Mesendoderm (in vitro differentiated cells): ENCODE data around the gene TCF7L2.

Source experiments
- DNase-seq: peaks from one replicate; pipeline ENCODE4 v3.0.0; 2013
- H2AK5ac ChIP-seq: 2 replicates; pipeline ENCODE4 v1.6.1; 2013; ENCODE audit warnings: low read length, inconsistent platforms
- H2BK120ac ChIP-seq: 2 replicates; pipeline ENCODE4 v1.6.1; 2013; ENCODE audit warnings: low read depth, mild to moderate bottlenecking, low read length, moderate library complexity, mixed read lengths
- H2BK15ac ChIP-seq: replicated peaks from 2 replicates; pipeline ENCODE4 v1.6.1; 2013; ENCODE audit warnings: low read depth, mild to moderate bottlenecking, moderate library complexity
- H2BK5ac ChIP-seq: 2 replicates; pipeline ENCODE4 v1.6.1; 2013; ENCODE audit warnings: low read length, inconsistent platforms
- H3K18ac ChIP-seq: 2 replicates; pipeline ENCODE4 v1.6.1; 2013; ENCODE audit warnings: mild to moderate bottlenecking, low read length, mixed read lengths
- H3K23ac ChIP-seq: one replicate; pipeline ENCODE4 v1.6.1; 2013; ENCODE audit warnings: low read length
- H3K27ac ChIP-seq: 2 replicates; pipeline ENCODE4 v1.5.1; 2013; ENCODE audit warnings: low read depth, mild to moderate bottlenecking, inconsistent platforms, low read length, moderate library complexity
- H3K27me3 ChIP-seq: 2 replicates; pipeline ENCODE4 v1.6.1; 2013; ENCODE audit warnings: low read length, control low read depth, mild to moderate bottlenecking, inconsistent platforms; ENCODE audit not compliant: insufficient read depth, poor library complexity
- H3K36me3 ChIP-seq: 2 replicates; pipeline ENCODE4 v1.6.1; 2013; ENCODE audit warnings: low read length, inconsistent platforms; ENCODE audit not compliant: control insufficient read depth, insufficient read depth
- H3K4ac ChIP-seq: one replicate; pipeline ENCODE4 v1.6.1; 2013; ENCODE audit warnings: low read depth, mild to moderate bottlenecking, low read length, moderate library complexity
- H3K4me1 ChIP-seq: 2 replicates; pipeline ENCODE4 v1.6.1; 2013; ENCODE audit warnings: low read depth, low read length, inconsistent platforms; ENCODE audit not compliant: control insufficient read depth
- H3K4me2 ChIP-seq: 2 replicates; pipeline ENCODE4 v1.6.1; 2013; ENCODE audit warnings: low read length
- H3K4me3 ChIP-seq: 2 replicates; pipeline ENCODE4 v1.5.1; 2013; ENCODE audit warnings: mild to moderate bottlenecking, low read length
- H3K56ac ChIP-seq: one replicate; pipeline ENCODE4 v1.6.1; 2013; ENCODE audit warnings: low read length
- H3K79me1 ChIP-seq: 2 replicates; pipeline ENCODE4 v1.6.1; 2013; ENCODE audit warnings: low read length, inconsistent platforms
- H3K79me2 ChIP-seq: 2 replicates; pipeline ENCODE4 v1.6.1; 2013; ENCODE audit warnings: mild to moderate bottlenecking, low read length; ENCODE audit not compliant: control insufficient read depth, insufficient read depth
- H3K9ac ChIP-seq: 2 replicates; pipeline ENCODE4 v1.6.1; 2013; ENCODE audit warnings: low read length, inconsistent platforms
- H4K5ac ChIP-seq: one replicate; pipeline ENCODE4 v1.6.1; 2013; ENCODE audit warnings: low read length
- H4K8ac ChIP-seq: one replicate; pipeline ENCODE4 v1.6.1; 2013; ENCODE audit warnings: low read depth, mild to moderate bottlenecking, control low read depth, low read length, moderate library complexity
- WGBS: extraction: QIAGEN DNeasy Blood & Tissue Kit; methylation state at CpG from one replicate; pipeline ENCODE4 v1.1.7; 2013; ENCODE audit warnings: low lambda C conversion rate, missing lambda C conversion rate; ENCODE audit not compliant: insufficient coverage; ENCODE audit errors: extremely low coverage; 5-methylcytosine and 5-hydroxymethylcytosine counted together

Gene TCF7L2

DNA sequence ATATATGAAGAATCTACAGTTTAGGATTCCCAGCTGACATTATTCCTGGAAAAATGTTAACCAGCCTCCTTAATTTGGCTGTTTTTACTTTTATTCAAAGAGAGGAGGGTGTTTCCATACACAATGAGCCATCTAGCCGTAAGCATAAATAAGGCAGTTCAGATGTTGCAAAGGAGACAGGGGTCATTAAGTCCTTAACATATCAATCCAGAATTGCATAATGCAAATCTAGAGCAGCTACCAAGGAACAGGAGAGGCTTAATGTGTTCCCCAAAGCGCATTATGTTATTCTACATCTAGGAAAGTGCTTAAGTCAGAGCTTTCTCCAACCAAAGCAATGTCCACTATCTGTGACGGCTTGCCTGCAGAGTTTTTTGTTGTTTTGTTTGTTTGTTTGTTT lies 32.4 kb upstream of the TCF7L2 start:
- Histone ChIP-seq H4K8ac (no peak overlapping the region), H3K79me2 (no peaks in the 10 kb centered on the region), H3K4me1 (no peaks in the 10 kb centered on the region), H2BK15ac (no peak overlapping the region), H3K36me3 (no peaks in the 10 kb centered on the region), H3K56ac (no peak overlapping the region), H3K23ac (no peak overlapping the region), H3K4me2 (no peak overlapping the region), H4K5ac (no peak overlapping the region), H2BK5ac (no peak overlapping the region), H2AK5ac (no peak overlapping the region), H2BK120ac (no peak overlapping the region), H3K4me3 (no peak overlapping the region), H3K9ac (no peak overlapping the region), H3K27ac (no peak overlapping the region), H3K4ac (no peak overlapping the region), H3K18ac (no peak overlapping the region), H3K27me3 (peaks cover 2% of the 10 kb centered on the region), H3K79me1 (no peaks in the 10 kb centered on the region)
- no CpG with 5 or more reads among the region's 3 CpGs for WGBS
- no peak for DNase-seq

DNA sequence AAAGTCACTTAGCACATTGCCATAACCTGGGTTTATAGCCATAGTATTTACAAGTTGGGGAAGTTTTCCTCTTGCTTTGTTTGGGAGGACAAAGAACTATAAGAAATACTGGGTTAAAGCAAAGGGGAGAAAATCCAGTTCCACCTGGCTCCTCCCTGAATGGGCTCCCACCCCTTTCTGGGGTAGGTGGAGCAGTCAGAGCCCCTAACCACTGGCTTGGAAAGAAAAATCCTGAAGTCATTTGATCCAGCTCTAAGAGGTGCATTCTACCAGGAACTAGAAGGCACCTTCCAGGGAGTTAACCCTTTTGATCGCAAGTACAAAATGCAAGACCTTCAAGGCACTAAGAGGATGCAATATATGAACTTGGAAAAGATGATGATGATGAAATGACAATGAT lies 31.3 kb upstream of the TCF7L2 start:
- no peak overlapping the region for H3K23ac ChIP-seq
- no peak overlapping the region for H3K18ac ChIP-seq
- H3K4me2 ChIP-seq = no peak overlapping the region
- no peaks in the 10 kb centered on the region for H3K79me1 ChIP-seq
- peaks cover 2% of the 10 kb centered on the region for H3K27me3 ChIP-seq
- DNase-seq = no peak
- H4K8ac ChIP-seq = no peak overlapping the region
- H3K4ac ChIP-seq = no peak overlapping the region
- H2BK120ac ChIP-seq = no peak overlapping the region
- H3K4me1 ChIP-seq = no peaks in the 10 kb centered on the region
- no peak overlapping the region for H3K9ac ChIP-seq
- no CpG with 5 or more reads among the region's 1 CpG for WGBS
- no peak overlapping the region for H2BK5ac ChIP-seq
- no peak overlapping the region for H3K4me3 ChIP-seq
- no peak overlapping the region for H2AK5ac ChIP-seq
- H4K5ac ChIP-seq = no peak overlapping the region
- H3K36me3 ChIP-seq = no peaks in the 10 kb centered on the region
- H3K27ac ChIP-seq = no peak overlapping the region
- no peaks in the 10 kb centered on the region for H3K79me2 ChIP-seq
- no peak overlapping the region for H3K56ac ChIP-seq
- H2BK15ac ChIP-seq = no peak overlapping the region

DNA sequence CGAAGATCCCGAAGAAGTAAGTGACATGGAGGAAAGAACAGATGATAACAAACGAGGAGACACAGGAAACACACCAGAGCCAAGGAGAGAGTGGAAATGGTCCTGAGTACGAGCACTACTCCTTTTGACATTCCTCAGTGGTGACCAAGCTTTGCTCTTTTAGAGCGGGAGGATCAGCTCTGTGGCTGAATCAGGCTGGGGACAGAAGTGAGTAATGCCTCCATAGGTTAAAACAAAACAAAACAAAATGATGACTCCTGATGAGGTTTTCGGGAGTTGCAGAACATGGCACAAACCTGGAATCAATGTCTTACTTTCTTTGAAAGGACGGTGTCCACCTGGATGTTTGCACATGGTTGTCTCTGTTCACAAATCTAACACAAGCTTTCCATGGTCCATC lies 30.3 kb upstream of the TCF7L2 start:
- Histone ChIP-seq H3K79me2 (no peaks in the 10 kb centered on the region), H2AK5ac (no peak overlapping the region), H2BK15ac (no peak overlapping the region), H3K18ac (no peak overlapping the region), H3K27me3 (no peaks in the 10 kb centered on the region), H3K4me3 (no peak overlapping the region), H3K4ac (no peak overlapping the region), H4K5ac (no peak overlapping the region), H3K4me1 (no peaks in the 10 kb centered on the region), H4K8ac (no peak overlapping the region), H3K79me1 (no peaks in the 10 kb centered on the region), H2BK120ac (no peak overlapping the region), H3K4me2 (no peak overlapping the region), H3K23ac (no peak overlapping the region), H3K36me3 (no peaks in the 10 kb centered on the region), H2BK5ac (no peak overlapping the region), H3K56ac (no peak overlapping the region), H3K27ac (no peak overlapping the region), H3K9ac (no peak overlapping the region)
- no CpG with 5 or more reads among the region's 7 CpGs for WGBS
- peak; percentile 64 for DNase-seq

DNA sequence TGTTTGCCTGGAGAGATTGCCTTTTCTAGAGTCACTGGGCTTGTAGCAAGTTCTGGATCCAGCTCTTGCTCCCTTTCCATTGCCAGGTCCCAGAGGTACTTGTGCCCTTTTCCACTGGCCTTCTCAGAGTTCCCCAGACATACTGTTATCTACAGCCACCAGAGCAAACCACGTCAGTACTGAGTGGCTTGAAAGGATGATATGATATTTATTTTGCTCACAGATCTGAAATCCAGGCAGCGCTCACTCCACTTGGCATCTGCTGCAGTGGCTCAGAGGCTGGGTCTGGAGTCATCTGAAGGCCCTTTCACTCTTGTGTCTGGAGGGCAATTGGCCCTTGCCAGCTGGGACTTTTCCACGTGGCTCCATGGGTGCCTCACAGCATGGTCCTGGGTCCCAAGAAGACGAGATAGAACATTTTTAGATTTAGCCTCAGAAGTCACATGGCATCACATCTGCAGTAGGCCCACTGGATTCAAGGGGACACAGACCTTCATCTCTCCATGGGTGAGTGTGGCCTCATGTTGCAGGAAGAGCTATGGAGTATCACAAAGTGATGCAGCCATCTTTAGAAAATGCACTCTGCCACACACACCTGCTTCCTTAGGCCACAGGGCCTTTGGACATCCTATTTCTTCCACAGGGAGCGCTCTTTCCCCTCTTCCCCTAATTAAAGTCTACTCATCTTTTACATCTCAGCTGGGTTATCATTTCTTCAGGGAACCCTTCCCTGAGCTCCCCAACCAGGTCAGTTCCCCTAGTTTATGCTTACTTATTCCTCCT lies 22.9 kb upstream of the TCF7L2 start:
- DNase-seq = no peak
- Histone ChIP-seq H3K27me3 (no peaks in the 10 kb centered on the region), H3K18ac (no peak overlapping the region), H3K4me3 (no peak overlapping the region), H3K4me2 (no peak overlapping the region), H3K36me3 (no peaks in the 10 kb centered on the region), H2BK120ac (no peak overlapping the region), H2BK5ac (no peak overlapping the region), H3K23ac (no peak overlapping the region), H4K8ac (no peak overlapping the region), H3K79me1 (no peaks in the 10 kb centered on the region), H2BK15ac (no peak overlapping the region), H3K79me2 (no peaks in the 10 kb centered on the region), H3K9ac (no peak overlapping the region), H3K56ac (no peak overlapping the region), H2AK5ac (no peak overlapping the region), H4K5ac (no peak overlapping the region), H3K4ac (no peak overlapping the region), H3K27ac (no peak overlapping the region), H3K4me1 (no peaks in the 10 kb centered on the region)
- no CpG with 5 or more reads among the region's 5 CpGs for WGBS

DNA sequence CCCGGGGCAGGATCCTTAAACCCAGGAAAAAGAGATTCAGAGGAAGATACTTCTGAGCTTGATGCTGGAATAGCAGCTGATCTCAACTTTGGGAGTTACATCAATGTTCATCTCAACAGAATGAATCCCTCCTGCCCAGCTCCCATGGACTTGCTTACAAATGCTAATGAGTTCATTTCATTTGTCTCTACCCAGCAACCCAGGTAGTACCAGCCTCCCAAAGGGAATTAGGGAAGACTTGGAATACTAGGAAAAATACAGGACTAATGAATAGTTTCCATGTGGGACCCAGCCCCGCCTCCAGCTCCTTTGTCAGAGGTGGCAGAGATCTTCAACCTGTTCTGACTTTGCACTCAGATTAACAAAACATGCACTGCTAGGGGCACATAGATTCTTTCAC lies 22.1 kb upstream of the TCF7L2 start:
- Histone ChIP-seq H3K4me2 (no peak overlapping the region), H3K4me3 (no peak overlapping the region), H2BK5ac (no peak overlapping the region), H4K8ac (no peak overlapping the region), H3K9ac (no peak overlapping the region), H2BK15ac (no peak overlapping the region), H3K23ac (no peak overlapping the region), H3K27ac (no peak overlapping the region), H3K79me2 (no peaks in the 10 kb centered on the region), H3K4me1 (no peaks in the 10 kb centered on the region), H3K18ac (no peak overlapping the region), H2AK5ac (no peak overlapping the region), H2BK120ac (no peak overlapping the region), H3K36me3 (no peaks in the 10 kb centered on the region), H3K79me1 (no peaks in the 10 kb centered on the region), H3K56ac (no peak overlapping the region), H4K5ac (no peak overlapping the region), H3K27me3 (no peaks in the 10 kb centered on the region), H3K4ac (no peak overlapping the region)
- DNase-seq = no peak
- WGBS = no CpG with 5 or more reads among the region's 2 CpGs

DNA sequence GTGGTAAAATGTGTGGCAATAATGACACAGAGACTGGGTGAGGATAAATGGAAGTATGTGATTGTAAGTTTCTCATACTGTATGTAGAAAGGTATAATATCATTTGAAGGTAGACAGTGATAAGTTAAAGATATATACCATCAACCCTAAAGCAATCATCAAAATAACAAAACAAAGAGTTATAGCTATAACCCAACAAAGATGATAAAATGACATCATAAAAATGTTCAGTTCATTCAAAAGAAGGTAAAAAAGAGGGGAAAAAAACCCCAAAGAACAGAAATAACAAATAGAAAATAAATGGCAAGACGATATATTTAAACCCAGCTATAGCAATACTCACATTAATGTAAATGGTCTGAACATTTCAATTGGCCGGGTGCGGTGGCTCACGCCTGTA lies 17.4 kb upstream of the TCF7L2 start:
- Histone ChIP-seq H3K27ac (no peak overlapping the region), H3K23ac (no peak overlapping the region), H3K4me1 (no peaks in the 10 kb centered on the region), H2BK15ac (no peak overlapping the region), H4K5ac (no peak overlapping the region), H3K9ac (no peak overlapping the region), H2AK5ac (no peak overlapping the region), H2BK120ac (no peak overlapping the region), H3K79me2 (no peaks in the 10 kb centered on the region), H3K4me3 (no peak overlapping the region), H3K79me1 (no peaks in the 10 kb centered on the region), H4K8ac (no peak overlapping the region), H3K27me3 (no peaks in the 10 kb centered on the region), H3K56ac (no peak overlapping the region), H3K18ac (no peak overlapping the region), H3K4ac (no peak overlapping the region), H2BK5ac (no peak overlapping the region), H3K4me2 (no peak overlapping the region), H3K36me3 (no peaks in the 10 kb centered on the region)
- no peak for DNase-seq
- WGBS = no CpG with 5 or more reads among the region's 4 CpGs
